ENCODE measurements around the gene ZNF462.

DNA sequence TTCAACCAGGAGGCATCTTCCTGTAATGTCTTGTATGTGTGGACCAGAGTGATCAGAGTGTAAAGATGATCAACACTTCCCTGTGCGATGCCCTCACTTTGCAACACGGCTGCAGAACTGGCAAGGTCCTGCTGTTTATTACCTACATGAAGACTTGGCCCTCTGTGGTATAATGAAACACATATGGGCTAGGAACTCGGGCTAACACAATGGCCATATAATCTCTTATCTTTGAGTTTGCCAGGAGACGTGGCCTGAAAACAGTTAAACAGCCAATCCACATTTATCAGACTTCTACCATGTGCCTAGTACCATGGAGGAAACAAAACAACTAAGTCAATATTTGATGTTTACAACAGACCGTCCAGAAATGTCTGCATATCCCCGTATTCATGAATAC lies 145.5 kb downstream of the ZNF462 start:
- TF ChIP-seq, protein P1, sequence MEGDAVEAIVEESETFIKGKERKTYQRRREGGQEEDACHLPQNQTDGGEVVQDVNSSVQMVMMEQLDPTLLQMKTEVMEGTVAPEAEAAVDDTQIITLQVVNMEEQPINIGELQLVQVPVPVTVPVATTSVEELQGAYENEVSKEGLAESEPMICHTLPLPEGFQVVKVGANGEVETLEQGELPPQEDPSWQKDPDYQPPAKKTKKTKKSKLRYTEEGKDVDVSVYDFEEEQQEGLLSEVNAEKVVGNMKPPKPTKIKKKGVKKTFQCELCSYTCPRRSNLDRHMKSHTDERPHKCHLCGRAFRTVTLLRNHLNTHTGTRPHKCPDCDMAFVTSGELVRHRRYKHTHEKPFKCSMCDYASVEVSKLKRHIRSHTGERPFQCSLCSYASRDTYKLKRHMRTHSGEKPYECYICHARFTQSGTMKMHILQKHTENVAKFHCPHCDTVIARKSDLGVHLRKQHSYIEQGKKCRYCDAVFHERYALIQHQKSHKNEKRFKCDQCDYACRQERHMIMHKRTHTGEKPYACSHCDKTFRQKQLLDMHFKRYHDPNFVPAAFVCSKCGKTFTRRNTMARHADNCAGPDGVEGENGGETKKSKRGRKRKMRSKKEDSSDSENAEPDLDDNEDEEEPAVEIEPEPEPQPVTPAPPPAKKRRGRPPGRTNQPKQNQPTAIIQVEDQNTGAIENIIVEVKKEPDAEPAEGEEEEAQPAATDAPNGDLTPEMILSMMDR (IDR thresholded peaks at IDR 0.05) = no peak
- no peak for TF ChIP-seq POLR2A (IDR thresholded peaks at IDR 0.05)
